Body of pancreas (tissue), 4 donors: ENCODE data around the gene AKT3. TPM values are rescaled to one million over a fixed set of nuclear protein-coding genes. Genes with fewer than 3 reads are reported as not detected.

Experiments
- ATAC-seq: fragments of 150-250 bp; one replicate; pipeline ENCODE4 v1.9.1; 2016
- DNase-seq, 4 donors: peaks; one replicate each; pipeline ENCODE4 v3.0.0-alpha.2; 2019
- H3K27ac ChIP-seq, 4 donors: fragments of 200-600 bp; sonication (generic); 1 replicate in 3 of 4; 2 replicates in 1 of 4; pipeline versions ENCODE4 v1.5.1 to v1.6.1; 2016 to 2019; ENCODE audit warnings: mild to moderate bottlenecking in 1 of 4, mixed read lengths in 1 of 4, moderate library complexity in 1 of 4
- H3K27me3 ChIP-seq, 2 donors: fragments of 200-600 bp; sonication (generic); one replicate each; pipeline ENCODE4 v1.6.0; 2016; ENCODE audit warnings: mild to moderate bottlenecking in 1 of 2
- H3K36me3 ChIP-seq, 2 donors: fragments of 200-600 bp; sonication (generic); replicated peaks in 1 of 2; 2 replicates each; pipeline ENCODE4 v1.5.1; 2016; ENCODE audit warnings: low read depth in 2 of 2; ENCODE audit not compliant: insufficient read depth in 1 of 2
- H3K4me1 ChIP-seq: fragments of 200-600 bp; sonication (generic); one replicate; pipeline ENCODE4 v1.6.0; 2016
- H3K4me3 ChIP-seq, 2 donors: fragments of 200-600 bp; sonication (generic); 1 replicate in 1 of 2; 2 replicates in 1 of 2; pipeline ENCODE4 v1.5.1; 2016 to 2019
- H3K9me3 ChIP-seq, 3 donors: fragments of 200-600 bp; sonication (generic); 1 replicate in 2 of 3; 2 replicates in 1 of 3; pipeline ENCODE4 v1.5.1; 2016
- POLR2A ChIP-seq, 3 donors: fragments of 450-650 bp; IDR thresholded peaks; one replicate each; pipeline ENCODE4 v1.6.1; 2016; ENCODE audit warnings: antibody characterized with exemption in 3 of 3, mild to moderate bottlenecking in 2 of 3
- WGBS, 2 donors: methylation state at CpG; one replicate each; pipeline ENCODE4 v1.1.5; 2017; 5-methylcytosine and 5-hydroxymethylcytosine counted together
- intact Hi-C: fragments of 100-400 bp; cut with DNase I; formaldehyde crosslinking; loops from one replicate; pipeline ENCODE4 v1.15.1; 2023
- total RNA-seq, 2 donors: library from RNA; depleted of rRNA; stranded (reverse); fragments of >200 nt; gene quantifications; one replicate each; pipeline ENCODE4 v1.1.0, GENCODE V29; 2016
- TF ChIP-seq, protein P1 (sequence below), 7 experiments: fragments of 450-650 bp in 4 of 7; fragments of 200-600 bp in 3 of 7; sonication (generic) in 3 of 7; IDR thresholded peaks; one replicate each; pipeline ENCODE4 v1.5.1; 2016 to 2019; ENCODE audit warnings: antibody characterized with exemption in 7 of 7

The AKT3 gene
- total RNA-seq, 2 donors from 2014 or later = 14.0 to 24.7 TPM

DNA sequence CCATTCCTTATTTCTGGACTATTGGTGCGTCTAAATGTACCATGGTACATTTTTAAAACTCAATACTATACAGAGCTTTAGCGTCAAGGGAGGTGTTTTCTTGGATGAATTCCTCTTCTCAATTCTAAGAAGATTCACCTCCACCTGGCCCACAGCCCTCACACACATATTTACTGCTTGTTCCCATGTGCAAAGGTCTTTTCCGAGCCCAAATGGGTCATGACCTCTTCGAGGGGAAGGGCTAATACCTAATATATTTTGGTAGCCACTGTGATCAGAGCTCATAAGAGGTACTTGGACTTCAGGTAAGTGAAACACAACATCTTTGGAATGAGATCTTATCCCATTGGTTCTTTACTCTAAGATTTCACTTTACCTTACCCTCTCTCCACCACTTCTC, 388.3 kb downstream of the AKT3 start:
- Histone ChIP-seq H3K4me3 (no peak overlapping the region), H3K36me3 (no peaks in the 10 kb centered on the region), H3K9me3 (no peaks in the 10 kb centered on the region), H3K27ac (no peak overlapping the region), H3K4me1 (no peaks in the 10 kb centered on the region), H3K27me3 (no peaks in the 10 kb centered on the region)
- TF ChIP-seq POLR2A (IDR thresholded peaks at IDR 0.05) = no peak
- TF ChIP-seq, protein P1, sequence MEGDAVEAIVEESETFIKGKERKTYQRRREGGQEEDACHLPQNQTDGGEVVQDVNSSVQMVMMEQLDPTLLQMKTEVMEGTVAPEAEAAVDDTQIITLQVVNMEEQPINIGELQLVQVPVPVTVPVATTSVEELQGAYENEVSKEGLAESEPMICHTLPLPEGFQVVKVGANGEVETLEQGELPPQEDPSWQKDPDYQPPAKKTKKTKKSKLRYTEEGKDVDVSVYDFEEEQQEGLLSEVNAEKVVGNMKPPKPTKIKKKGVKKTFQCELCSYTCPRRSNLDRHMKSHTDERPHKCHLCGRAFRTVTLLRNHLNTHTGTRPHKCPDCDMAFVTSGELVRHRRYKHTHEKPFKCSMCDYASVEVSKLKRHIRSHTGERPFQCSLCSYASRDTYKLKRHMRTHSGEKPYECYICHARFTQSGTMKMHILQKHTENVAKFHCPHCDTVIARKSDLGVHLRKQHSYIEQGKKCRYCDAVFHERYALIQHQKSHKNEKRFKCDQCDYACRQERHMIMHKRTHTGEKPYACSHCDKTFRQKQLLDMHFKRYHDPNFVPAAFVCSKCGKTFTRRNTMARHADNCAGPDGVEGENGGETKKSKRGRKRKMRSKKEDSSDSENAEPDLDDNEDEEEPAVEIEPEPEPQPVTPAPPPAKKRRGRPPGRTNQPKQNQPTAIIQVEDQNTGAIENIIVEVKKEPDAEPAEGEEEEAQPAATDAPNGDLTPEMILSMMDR (IDR thresholded peaks at IDR 0.05) = no peak
- WGBS, 2 donors = 96 to 99% methylated on average over 4 of the region's 4 CpGs
- intact Hi-C loops = no loop called here
- ATAC-seq = no peak
- DNase-seq = no peak

DNA sequence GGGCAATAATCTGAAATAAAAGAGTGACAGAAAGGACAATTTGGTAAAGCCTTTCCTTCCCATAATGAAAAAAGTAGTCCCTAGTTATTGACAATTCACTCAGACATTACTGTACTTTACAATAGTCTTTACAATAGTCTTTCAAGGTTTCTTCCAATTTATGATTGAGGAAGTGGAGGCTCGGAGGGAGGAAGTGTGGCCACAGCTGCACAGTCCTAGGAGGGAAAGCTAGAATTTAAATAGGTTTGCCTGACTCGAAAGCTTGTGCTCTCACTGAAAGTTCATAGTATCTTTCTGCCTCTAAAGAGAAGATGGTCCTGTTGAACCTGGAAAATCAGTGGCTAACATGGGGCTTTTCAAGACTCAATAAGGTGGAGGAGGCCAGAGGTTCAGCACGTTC, 391.0 kb downstream of the AKT3 start:
- no peak for TF ChIP-seq POLR2A (IDR thresholded peaks at IDR 0.05)
- TF ChIP-seq, protein P1 (IDR thresholded peaks at IDR 0.05) = no peak
- DNase-seq (no peak), ATAC-seq (no peak)
- Histone ChIP-seq H3K27me3 (no peaks in the 10 kb centered on the region), H3K27ac (no peak overlapping the region), H3K36me3 (no peaks in the 10 kb centered on the region), H3K9me3 (no peaks in the 10 kb centered on the region), H3K4me3 (no peak overlapping the region), H3K4me1 (no peaks in the 10 kb centered on the region)
- intact Hi-C loops = no loop called here
- 81 to 87% methylated on average over 3 of the region's 3 CpGs for WGBS, 2 donors

DNA sequence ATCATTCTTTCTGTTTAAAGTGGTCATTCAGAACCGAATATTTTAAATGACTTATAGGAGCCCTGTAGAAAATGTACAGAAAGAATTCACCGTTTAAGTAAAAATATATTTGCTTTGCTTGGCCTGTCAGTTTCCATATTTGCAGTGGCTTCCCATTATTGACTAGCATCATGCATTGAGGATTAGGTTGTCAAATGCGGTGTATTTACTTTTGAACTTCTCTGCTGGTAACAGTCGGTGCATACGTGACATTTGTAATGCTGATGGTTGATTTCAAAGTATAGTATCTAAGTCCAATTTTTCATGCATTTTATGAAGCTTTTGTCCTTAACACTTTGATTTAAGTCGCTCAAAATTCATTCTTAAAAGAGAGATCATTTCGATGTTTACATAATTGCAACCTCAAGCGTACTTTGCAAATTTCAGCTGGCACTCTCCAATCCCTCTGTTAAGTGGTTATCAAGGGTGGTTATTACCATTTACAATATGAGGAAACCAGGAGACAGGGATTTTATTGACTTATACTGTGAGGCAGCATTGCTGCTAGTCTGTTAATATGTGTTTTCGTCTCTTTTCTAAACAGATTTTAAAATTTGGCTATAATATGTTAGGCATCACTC, 392.6 kb downstream of the AKT3 start:
- Histone ChIP-seq H3K27me3 (no peaks in the 10 kb centered on the region), H3K36me3 (no peaks in the 10 kb centered on the region), H3K4me3 (no peak overlapping the region), H3K27ac (no peak overlapping the region), H3K4me1 (no peaks in the 10 kb centered on the region), H3K9me3 (no peaks in the 10 kb centered on the region)
- ATAC-seq = no peak
- DNase-seq = no peak
- 86 to 88% methylated on average over 9 of the region's 9 CpGs for WGBS, 2 donors
- TF ChIP-seq, protein P1 (IDR thresholded peaks at IDR 0.05) = no peak
- no peak for TF ChIP-seq POLR2A (IDR thresholded peaks at IDR 0.05)
- intact Hi-C loops = no loop called here

DNA sequence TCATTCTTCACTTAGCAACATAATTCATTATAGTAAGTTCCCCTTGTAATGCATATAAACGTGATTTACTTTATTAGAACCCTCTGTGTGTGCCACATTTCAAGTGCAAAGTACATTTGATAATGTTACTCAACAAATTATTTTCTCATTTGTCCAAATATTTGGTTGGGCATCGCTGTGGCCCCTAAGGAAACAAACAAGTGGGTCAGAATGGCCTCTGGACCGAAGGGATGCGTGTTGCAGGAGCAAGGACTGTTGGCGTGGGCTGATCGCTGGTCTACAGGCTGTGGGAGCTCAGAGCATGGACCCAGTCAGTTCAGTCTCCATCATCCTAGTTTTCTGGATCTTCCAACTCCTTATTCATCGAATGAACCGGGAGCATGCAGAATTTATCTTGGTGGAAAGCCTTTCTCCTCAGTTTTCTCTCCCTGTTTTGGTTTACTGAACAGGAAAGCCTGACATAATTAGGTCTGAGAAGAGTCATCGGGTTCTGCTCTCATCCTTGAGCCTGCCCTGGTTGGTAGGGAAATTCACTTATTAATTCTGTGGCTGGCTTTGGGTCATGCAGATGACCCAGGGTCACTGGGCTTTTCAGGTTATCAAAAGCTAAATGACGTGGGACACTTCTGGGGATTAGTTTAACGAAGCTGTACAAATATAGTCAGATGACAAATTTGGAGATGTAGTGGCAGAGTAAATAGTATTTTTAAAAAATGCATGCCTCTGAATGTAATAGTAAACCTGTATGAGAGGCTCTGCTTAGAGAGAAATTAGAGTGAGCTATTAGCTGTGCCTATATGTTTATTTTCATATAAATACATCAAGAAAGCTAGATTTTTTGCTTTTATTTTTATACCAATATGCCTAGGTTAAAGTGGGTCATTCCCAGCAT, 394.0 kb downstream of the AKT3 start:
- TF ChIP-seq POLR2A (IDR thresholded peaks at IDR 0.05) = no peak
- TF ChIP-seq, protein P1 (IDR thresholded peaks at IDR 0.05) = no peak
- DNase-seq (no peak), ATAC-seq (no peak)
- H3K4me3 ChIP-seq = no peak overlapping the region
- intact Hi-C loops = no loop called here
- H3K4me1 ChIP-seq = no peaks in the 10 kb centered on the region
- H3K27me3 ChIP-seq = no peaks in the 10 kb centered on the region
- no peaks in the 10 kb centered on the region for H3K9me3 ChIP-seq
- H3K27ac ChIP-seq = no peak overlapping the region
- no peaks in the 10 kb centered on the region for H3K36me3 ChIP-seq
- WGBS, 2 donors = 80 to 84% methylated on average over 11 of the region's 11 CpGs
